HepG2 (cell line): ENCODE results near the gene PDE6C. TPM values are rescaled to one million over a fixed set of nuclear protein-coding genes. Genes with fewer than 3 reads are reported as not detected.

Source experiments
- BRCA1 ChIP-seq: sonication (generic); formaldehyde crosslinking; IDR thresholded peaks from 2 replicates; pipeline ENCODE4 v1.4.0; 2020; ENCODE audit warnings: missing genetic modification reagents
- HNRNPK ChIP-seq: fragments of 200-400 bp; formaldehyde crosslinking; IDR thresholded peaks from 2 replicates; pipeline ENCODE4 v1.6.1; 2018; ENCODE audit warnings: low read length, low read depth, moderate library complexity, mild to moderate bottlenecking; ENCODE audit not compliant: poor library complexity, severe bottlenecking
- HNRNPLL ChIP-seq: fragments of 200-400 bp; formaldehyde crosslinking; IDR thresholded peaks from 2 replicates; pipeline ENCODE4 v1.6.1; 2017; ENCODE audit warnings: mild to moderate bottlenecking, low read depth, low read length; ENCODE audit not compliant: poor library complexity, severe bottlenecking
- KDM2A ChIP-seq: sonication (generic); formaldehyde crosslinking; IDR thresholded peaks from 2 replicates; pipeline ENCODE4 v1.4.0; 2020; ENCODE audit warnings: low read depth, missing genetic modification reagents, borderline replicate concordance
- KDM5A ChIP-seq: fragments of 200-600 bp; sonication (generic); IDR thresholded peaks from 2 replicates; pipeline ENCODE4 v1.7.0; 2018; ENCODE audit warnings: antibody characterized with exemption, mild to moderate bottlenecking, low read length, borderline replicate concordance
- MED1 ChIP-seq: sonication (generic); formaldehyde crosslinking; IDR thresholded peaks from 2 replicates; pipeline ENCODE4 v1.4.0; 2020; ENCODE audit warnings: missing genetic modification reagents
- MTA3 ChIP-seq: sonication (generic); formaldehyde crosslinking; IDR thresholded peaks from 2 replicates; pipeline ENCODE4 v1.4.0; 2020; ENCODE audit warnings: missing genetic modification reagents
- NRL ChIP-seq: sonication (generic); formaldehyde crosslinking; IDR thresholded peaks from 2 replicates; pipeline ENCODE4 v1.5.0; 2020; ENCODE audit warnings: missing genetic modification reagents, mild to moderate bottlenecking, moderate library complexity, borderline replicate concordance
- PRPF4 ChIP-seq: fragments of 200-400 bp; formaldehyde crosslinking; IDR thresholded peaks from 2 replicates; pipeline ENCODE4 v1.6.1; 2016; ENCODE audit warnings: low read length, low read depth; ENCODE audit not compliant: poor library complexity, severe bottlenecking
- SSRP1 ChIP-seq: IDR thresholded peaks from 2 replicates; pipeline ENCODE4 v1.6.1; 2016; ENCODE audit warnings: control low read depth
- YEATS4 ChIP-seq: sonication (generic); formaldehyde crosslinking; IDR thresholded peaks from 2 replicates; pipeline ENCODE4 v1.4.0; 2020; ENCODE audit warnings: missing genetic modification reagents, borderline replicate concordance
- ZFP36L2 ChIP-seq: sonication (generic); formaldehyde crosslinking; IDR thresholded peaks from 2 replicates; pipeline ENCODE4 v1.4.0; 2020; ENCODE audit warnings: missing genetic modification reagents
- ZNF12 ChIP-seq: sonication (generic); formaldehyde crosslinking; IDR thresholded peaks from 2 replicates; pipeline ENCODE4 v1.5.0; 2020; ENCODE audit warnings: missing genetic modification reagents
- ZNF205 ChIP-seq: IDR thresholded peaks from 2 replicates; pipeline ENCODE4 v1.6.1; 2018; ENCODE audit warnings: missing biosample characterization, missing genetic modification reagents
- ZNF598 ChIP-seq: sonication (generic); formaldehyde crosslinking; IDR thresholded peaks from 2 replicates; pipeline ENCODE4 v1.5.1; 2020; ENCODE audit warnings: mild to moderate bottlenecking, missing genetic modification reagents, borderline replicate concordance
- ZNF768 ChIP-seq: sonication (generic); formaldehyde crosslinking; IDR thresholded peaks from 2 replicates; pipeline ENCODE4 v1.4.0; 2020; ENCODE audit warnings: missing genetic modification reagents
- ZNF776 ChIP-seq: sonication (generic); formaldehyde crosslinking; IDR thresholded peaks from 2 replicates; pipeline ENCODE4 v1.4.0; 2020; ENCODE audit warnings: mild to moderate bottlenecking, missing genetic modification reagents
- polyA plus RNA-seq, 8 experiments: library from polyadenylated mRNA; depleted of rRNA in 3 of 8; stranded (reverse) in 7 of 8; unstranded in 1 of 8; fragments of >200 nt; fragmentation: Illumina TruSeq in 4 of 8; extraction: Trizol in 4 of 8; gene quantifications; 2 replicates each; pipeline versions ENCODE4 v1.2.1 to v1.2.3, GENCODE V29; 2011 to 2016; ENCODE audit warnings: low read depth in 4 of 8, missing spikeins in 1 of 8, mixed read lengths in 1 of 8; ENCODE audit not compliant: insufficient read depth in 1 of 8
- total RNA-seq, 5 experiments: library from RNA; depleted of rRNA; stranded (reverse); fragments of >200 nt; fragmentation: Illumina TruSeq; extraction: Trizol; gene quantifications; 2 replicates each; pipeline ENCODE4 v1.2.3, GENCODE V29; 2016; ENCODE audit warnings: low read depth in 1 of 5
- TF ChIP-seq, protein P1 (sequence below): IDR thresholded peaks from 2 replicates; pipeline ENCODE4 v1.6.1; 2018; ENCODE audit warnings: missing genetic modification reagents, mild to moderate bottlenecking, missing compliant biosample characterization
- TF ChIP-seq, protein P2 (sequence below): sonication (generic); formaldehyde crosslinking; IDR thresholded peaks from 2 replicates; pipeline ENCODE4 v1.5.1; 2020; ENCODE audit warnings: mild to moderate bottlenecking, missing genetic modification reagents, moderate library complexity
- TF ChIP-seq, protein P3 (sequence below): sonication (generic); formaldehyde crosslinking; IDR thresholded peaks from 2 replicates; pipeline ENCODE4 v1.5.0; 2020; ENCODE audit warnings: mild to moderate bottlenecking, missing genetic modification reagents
- TF ChIP-seq, protein P4 (sequence below): sonication (generic); formaldehyde crosslinking; IDR thresholded peaks from 2 replicates; pipeline ENCODE4 v1.9.0; 2022; ENCODE audit warnings: missing genetic modification reagents, mild to moderate bottlenecking, borderline replicate concordance
- TF ChIP-seq, protein P5 (sequence below): sonication (generic); formaldehyde crosslinking; IDR thresholded peaks from 2 replicates; pipeline ENCODE4 v1.5.1; 2020; ENCODE audit warnings: missing genetic modification reagents, mild to moderate bottlenecking, borderline replicate concordance

Gene PDE6C
- total and polyA plus RNA-seq, 2 of the 13 experiments (the other 11 are each of a cell fraction or from before 2014, with no cell fraction given) = 0.64 TPM; not detected in 1

DNA sequence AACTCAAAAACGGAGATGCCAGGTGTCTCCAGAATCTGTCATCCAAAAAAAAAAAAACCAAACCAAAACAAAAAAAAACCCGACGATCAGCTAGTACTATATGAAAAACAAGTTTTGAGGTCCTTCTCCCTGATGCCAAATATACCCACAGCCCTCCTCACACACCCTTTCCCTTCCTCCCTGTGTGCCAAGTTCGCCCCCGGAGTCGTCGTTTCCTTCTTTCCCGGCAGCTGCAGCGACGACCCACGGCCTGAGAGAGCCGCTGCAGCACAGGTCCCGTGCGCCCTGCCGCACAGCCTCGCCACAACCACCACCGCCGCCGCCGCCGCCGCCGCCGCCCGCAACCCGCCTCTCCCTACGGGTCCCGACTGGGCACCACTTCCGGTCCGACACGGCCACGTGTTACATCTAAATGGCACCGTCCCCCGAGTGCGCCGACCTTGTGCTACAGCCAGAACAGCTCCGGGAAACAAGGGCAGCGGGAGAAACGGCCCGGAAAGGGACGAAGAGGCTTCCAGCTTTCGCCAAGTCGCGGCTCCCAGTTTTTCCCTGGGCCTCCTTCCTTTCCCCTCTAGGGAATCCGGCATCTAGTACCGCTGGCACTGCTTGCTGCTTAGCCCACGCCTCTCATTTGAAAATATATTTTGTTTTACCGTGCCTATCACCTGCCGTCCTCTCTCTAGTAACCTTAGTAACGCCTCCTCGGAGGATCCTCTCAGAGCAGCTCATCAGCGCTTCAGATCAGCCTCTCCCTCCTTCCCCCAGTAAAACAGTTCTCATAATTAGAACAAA, 90.1 kb downstream of the PDE6C start, which contains the start of gene FRA10AC1 (continued):
- TF ChIP-seq YEATS4 (CRISPR knock-in tag) (peak; percentile 99), HNRNPK (no peak), ZNF768 (CRISPR knock-in tag) (peak; percentile 86), KDM2A (CRISPR knock-in tag) (peak; percentile 99), KDM5A (peak; percentile 75; the same call in 1 of the 2 replicates), ZNF12 (CRISPR knock-in tag) (peak; percentile 66; the same call in 1 of the 2 replicates), BRCA1 (CRISPR knock-in tag) (peak; percentile 79; the same call in 1 of the 2 replicates), ZNF776 (CRISPR knock-in tag) (0 out of 2 replicates have a peak, but pooled peaks have one; percentile 54), ZNF205 (CRISPR knock-in tag) (peak; percentile 91; the same call in 1 of the 2 replicates), SSRP1 (CRISPR knock-in tag) (peak; percentile 96), PRPF4 (peak; percentile 76), ZNF598 (peak; percentile 91), HNRNPLL (peak; percentile 76), ZFP36L2 (CRISPR knock-in tag) (0 out of 2 replicates have a peak, but pooled peaks have one; percentile 74), MED1 (CRISPR knock-in tag) (peak; percentile 77), MTA3 (CRISPR knock-in tag) (no peak), NRL (peak; percentile 79; the same call in 1 of the 2 replicates)
- TF ChIP-seq, protein P1, sequence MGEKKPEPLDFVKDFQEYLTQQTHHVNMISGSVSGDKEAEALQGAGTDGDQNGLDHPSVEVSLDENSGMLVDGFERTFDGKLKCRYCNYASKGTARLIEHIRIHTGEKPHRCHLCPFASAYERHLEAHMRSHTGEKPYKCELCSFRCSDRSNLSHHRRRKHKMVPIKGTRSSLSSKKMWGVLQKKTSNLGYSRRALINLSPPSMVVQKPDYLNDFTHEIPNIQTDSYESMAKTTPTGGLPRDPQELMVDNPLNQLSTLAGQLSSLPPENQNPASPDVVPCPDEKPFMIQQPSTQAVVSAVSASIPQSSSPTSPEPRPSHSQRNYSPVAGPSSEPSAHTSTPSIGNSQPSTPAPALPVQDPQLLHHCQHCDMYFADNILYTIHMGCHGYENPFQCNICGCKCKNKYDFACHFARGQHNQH (CRISPR knock-in tag) = peak; percentile 90; the same call in 1 of the 2 replicates
- TF ChIP-seq, protein P2, sequence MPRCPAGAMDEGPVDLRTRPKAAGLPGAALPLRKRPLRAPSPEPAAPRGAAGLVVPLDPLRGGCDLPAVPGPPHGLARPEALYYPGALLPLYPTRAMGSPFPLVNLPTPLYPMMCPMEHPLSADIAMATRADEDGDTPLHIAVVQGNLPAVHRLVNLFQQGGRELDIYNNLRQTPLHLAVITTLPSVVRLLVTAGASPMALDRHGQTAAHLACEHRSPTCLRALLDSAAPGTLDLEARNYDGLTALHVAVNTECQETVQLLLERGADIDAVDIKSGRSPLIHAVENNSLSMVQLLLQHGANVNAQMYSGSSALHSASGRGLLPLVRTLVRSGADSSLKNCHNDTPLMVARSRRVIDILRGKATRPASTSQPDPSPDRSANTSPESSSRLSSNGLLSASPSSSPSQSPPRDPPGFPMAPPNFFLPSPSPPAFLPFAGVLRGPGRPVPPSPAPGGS (CRISPR knock-in tag) = peak; percentile 78; the same call in 1 of the 2 replicates
- TF ChIP-seq, protein P3, sequence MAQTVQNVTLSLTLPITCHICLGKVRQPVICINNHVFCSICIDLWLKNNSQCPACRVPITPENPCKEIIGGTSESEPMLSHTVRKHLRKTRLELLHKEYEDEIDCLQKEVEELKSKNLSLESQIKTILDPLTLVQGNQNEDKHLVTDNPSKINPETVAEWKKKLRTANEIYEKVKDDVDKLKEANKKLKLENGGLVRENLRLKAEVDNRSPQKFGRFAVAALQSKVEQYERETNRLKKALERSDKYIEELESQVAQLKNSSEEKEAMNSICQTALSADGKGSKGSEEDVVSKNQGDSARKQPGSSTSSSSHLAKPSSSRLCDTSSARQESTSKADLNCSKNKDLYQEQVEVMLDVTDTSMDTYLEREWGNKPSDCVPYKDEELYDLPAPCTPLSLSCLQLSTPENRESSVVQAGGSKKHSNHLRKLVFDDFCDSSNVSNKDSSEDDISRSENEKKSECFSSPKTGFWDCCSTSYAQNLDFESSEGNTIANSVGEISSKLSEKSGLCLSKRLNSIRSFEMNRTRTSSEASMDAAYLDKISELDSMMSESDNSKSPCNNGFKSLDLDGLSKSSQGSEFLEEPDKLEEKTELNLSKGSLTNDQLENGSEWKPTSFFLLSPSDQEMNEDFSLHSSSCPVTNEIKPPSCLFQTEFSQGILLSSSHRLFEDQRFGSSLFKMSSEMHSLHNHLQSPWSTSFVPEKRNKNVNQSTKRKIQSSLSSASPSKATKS (CRISPR knock-in tag) = no peak
- TF ChIP-seq, protein P4, sequence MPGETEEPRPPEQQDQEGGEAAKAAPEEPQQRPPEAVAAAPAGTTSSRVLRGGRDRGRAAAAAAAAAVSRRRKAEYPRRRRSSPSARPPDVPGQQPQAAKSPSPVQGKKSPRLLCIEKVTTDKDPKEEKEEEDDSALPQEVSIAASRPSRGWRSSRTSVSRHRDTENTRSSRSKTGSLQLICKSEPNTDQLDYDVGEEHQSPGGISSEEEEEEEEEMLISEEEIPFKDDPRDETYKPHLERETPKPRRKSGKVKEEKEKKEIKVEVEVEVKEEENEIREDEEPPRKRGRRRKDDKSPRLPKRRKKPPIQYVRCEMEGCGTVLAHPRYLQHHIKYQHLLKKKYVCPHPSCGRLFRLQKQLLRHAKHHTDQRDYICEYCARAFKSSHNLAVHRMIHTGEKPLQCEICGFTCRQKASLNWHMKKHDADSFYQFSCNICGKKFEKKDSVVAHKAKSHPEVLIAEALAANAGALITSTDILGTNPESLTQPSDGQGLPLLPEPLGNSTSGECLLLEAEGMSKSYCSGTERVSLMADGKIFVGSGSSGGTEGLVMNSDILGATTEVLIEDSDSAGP (CRISPR knock-in tag) = peak; percentile 95
- TF ChIP-seq, protein P5, sequence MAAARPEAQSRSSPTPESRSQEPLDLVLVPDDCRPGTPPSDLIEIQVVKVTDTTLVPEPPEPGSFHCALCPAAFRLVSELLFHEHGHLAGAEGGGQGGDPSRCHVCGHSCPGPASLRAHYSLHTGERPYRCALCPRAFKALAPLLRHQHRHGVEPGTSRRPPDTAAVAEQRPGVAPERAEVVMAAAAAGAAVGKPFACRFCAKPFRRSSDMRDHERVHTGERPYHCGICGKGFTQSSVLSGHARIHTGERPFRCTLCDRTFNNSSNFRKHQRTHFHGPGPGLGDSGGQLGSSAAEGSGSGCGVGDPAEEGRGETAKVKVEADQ (CRISPR knock-in tag) = peak; percentile 89
